Panc1 (cell line): ENCODE data around the gene SEMA5B. TPM values are rescaled to one million over a fixed set of nuclear protein-coding genes. Genes with fewer than 3 reads are reported as not detected.

Source experiments
- ATAC-seq: fragments of 200-7000 bp; cut with Tn5 transposase; 2 replicates; pipeline ENCODE4 v1.9.1; 2020; ENCODE audit warnings: mild to moderate bottlenecking, moderate library complexity
- BruUV-seq: library from RNA; stranded (reverse); fragments of 400-500 nt; replicated peaks from 2 replicates; lab custom pipeline; 2021; lab: Mats Ljungman, UMichigan
- CTCF ChIA-PET: fragments of 300-600 bp; sonication (Branson Sonifier 250); formaldehyde crosslinking; loops from one replicate; lab custom pipeline; 2022; ENCODE audit warnings: antibody characterized with exemption; lab: Charles Lee
- POLR2A ChIA-PET: fragments of 300-600 bp; sonication (Branson Sonifier 250); formaldehyde crosslinking; loops from one replicate; lab custom pipeline; 2022; ENCODE audit warnings: antibody characterized with exemption; lab: Charles Lee
- DNase-seq: peaks from one replicate; pipeline ENCODE4 v3.0.0-alpha.2; 2010; ENCODE audit warnings: low read depth, low spot score
- H3K27ac ChIP-seq: 2 replicates; pipeline ENCODE4 v1.5.1; 2011; ENCODE audit warnings: mild to moderate bottlenecking, low read length, inconsistent platforms
- H3K27me3 ChIP-seq: fragments of 200-500 bp; sonication (Bioruptor generic); 2 replicates; pipeline ENCODE4 v1.6.0; 2014; ENCODE audit warnings: low read length, inconsistent platforms; ENCODE audit not compliant: control insufficient read depth, insufficient read depth
- H3K36me3 ChIP-seq: fragments of 200-500 bp; sonication (Bioruptor generic); 2 replicates; pipeline ENCODE4 v1.5.1; 2014; ENCODE audit warnings: inconsistent platforms, mild to moderate bottlenecking, low read length, moderate library complexity; ENCODE audit not compliant: control insufficient read depth, insufficient read depth
- H3K4me1 ChIP-seq: 2 replicates; pipeline ENCODE4 v1.5.1; 2011; ENCODE audit warnings: inconsistent platforms, mild to moderate bottlenecking, low read length, moderate library complexity; ENCODE audit not compliant: control insufficient read depth, insufficient read depth
- H3K4me3 ChIP-seq, 2 experiments: 2 replicates each; pipeline ENCODE4 v1.5.1; 2011 to 2012; ENCODE audit warnings: low read depth in 2 of 2, low read length in 2 of 2, mild to moderate bottlenecking in 2 of 2, inconsistent platforms in 1 of 2, moderate library complexity in 1 of 2
- H3K9me3 ChIP-seq: fragments of 200-500 bp; sonication (Bioruptor generic); 2 replicates; pipeline ENCODE4 v1.5.1; 2014; ENCODE audit warnings: low read depth, mild to moderate bottlenecking, inconsistent platforms, low read length, moderate library complexity; ENCODE audit not compliant: control insufficient read depth, insufficient read depth
- POLR2AphosphoS5 ChIP-seq: IDR thresholded peaks from 2 replicates; pipeline ENCODE4 v1.6.1; 2012; ENCODE audit warnings: mild to moderate bottlenecking, low read depth, low read length, moderate library complexity
- SIN3A ChIP-seq: IDR thresholded peaks from 2 replicates; pipeline ENCODE4 v1.6.1; 2012; ENCODE audit warnings: low read depth, mild to moderate bottlenecking, low read length, moderate library complexity, borderline replicate concordance; ENCODE audit not compliant: insufficient read depth
- TCF7L2 ChIP-seq: IDR thresholded peaks from 2 replicates; pipeline ENCODE4 v1.6.1; 2011; ENCODE audit warnings: mild to moderate bottlenecking, low read depth, low read length, inconsistent platforms
- in situ Hi-C: cut with HindIII; loops from 2 replicates; pipeline ENCODE4 v1.10.0; 2016; ENCODE audit warnings: low sequenced_read_pairs, low pct_unique_long_range_greater_than_20kb
- intact Hi-C: fragments of 100-400 bp; cut with micrococcal nuclease; formaldehyde crosslinking; loops from one replicate; pipeline ENCODE4 v1.10.0; 2022; ENCODE audit not compliant: unreplicated experiment
- total RNA-seq: library from RNA; stranded (reverse); gene quantifications from one replicate; pipeline ENCODE4 v1.2.1, GENCODE V29; 2021; ENCODE audit not compliant: unreplicated experiment
- TF ChIP-seq, protein P1 (sequence below), 2 experiments: IDR thresholded peaks; 2 replicates each; pipeline ENCODE4 v1.6.1; 2011 to 2012; ENCODE audit warnings: low read depth in 2 of 2, control low read depth in 1 of 2, low read length in 1 of 2, mild to moderate bottlenecking in 1 of 2, moderate library complexity in 1 of 2; ENCODE audit not compliant: insufficient read depth in 1 of 2
- TF ChIP-seq, protein P2 (sequence below): fragments of 450-650 bp; IDR thresholded peaks from 2 replicates; pipeline ENCODE4 v1.5.1; 2017; ENCODE audit warnings: mild to moderate bottlenecking

The SEMA5B gene
- total RNA-seq, 1 experiment from 2014 or later, result 1.2 TPM

DNA sequence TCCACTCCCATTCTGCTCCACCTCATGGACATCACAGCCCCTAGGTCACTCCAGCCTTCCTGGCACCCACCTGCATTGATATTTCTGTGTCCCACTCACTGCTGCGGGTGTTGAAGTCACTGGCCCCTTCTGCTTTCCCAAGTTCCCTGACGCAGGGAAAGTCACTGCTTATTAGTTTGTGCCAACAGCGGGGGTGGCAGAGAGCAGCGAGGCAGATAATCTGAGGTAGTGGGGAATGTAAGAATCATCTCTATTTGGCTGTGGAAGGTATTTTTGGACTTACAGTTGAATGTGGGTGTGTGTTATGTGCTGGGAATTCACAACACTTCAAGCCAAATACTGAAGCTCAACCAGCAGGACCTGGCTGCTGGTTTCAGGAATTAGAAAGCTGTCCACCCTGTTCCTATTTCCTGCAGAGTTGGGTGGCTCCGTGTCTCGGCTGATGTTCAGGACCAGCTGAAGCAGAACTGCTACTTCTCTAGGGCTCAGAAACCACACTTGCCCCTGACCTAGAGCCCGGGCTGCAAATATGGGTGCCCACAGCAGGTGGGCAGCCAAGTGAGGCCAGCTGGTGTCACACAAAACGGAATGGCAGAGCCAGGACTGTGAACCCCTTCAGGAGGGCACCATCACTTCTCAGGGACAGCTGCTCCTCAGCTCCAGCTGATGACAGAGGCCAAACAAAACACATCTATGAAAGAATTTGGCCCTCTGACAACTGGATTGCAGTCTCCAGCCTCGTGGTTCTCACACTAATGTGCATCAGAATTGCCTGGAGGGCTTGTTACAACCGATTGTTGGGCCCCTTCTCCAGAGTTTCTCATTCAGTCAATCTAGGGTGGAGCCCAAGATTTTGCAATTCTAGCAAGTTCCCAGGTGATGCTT lies 57.7 kb downstream of the SEMA5B start:
- H3K27ac ChIP-seq, result no peak overlapping the region
- no peaks in the 10 kb centered on the region for H3K36me3 ChIP-seq
- no peaks in the 10 kb centered on the region for H3K9me3 ChIP-seq
- H3K27me3 ChIP-seq, result peaks cover 11% of the 10 kb centered on the region
- DNase-seq (no peak), ATAC-seq (no peak)
- TF ChIP-seq TCF7L2 (no peak), SIN3A (no peak), POLR2AphosphoS5 (no peak)
- TF ChIP-seq, protein P1, sequence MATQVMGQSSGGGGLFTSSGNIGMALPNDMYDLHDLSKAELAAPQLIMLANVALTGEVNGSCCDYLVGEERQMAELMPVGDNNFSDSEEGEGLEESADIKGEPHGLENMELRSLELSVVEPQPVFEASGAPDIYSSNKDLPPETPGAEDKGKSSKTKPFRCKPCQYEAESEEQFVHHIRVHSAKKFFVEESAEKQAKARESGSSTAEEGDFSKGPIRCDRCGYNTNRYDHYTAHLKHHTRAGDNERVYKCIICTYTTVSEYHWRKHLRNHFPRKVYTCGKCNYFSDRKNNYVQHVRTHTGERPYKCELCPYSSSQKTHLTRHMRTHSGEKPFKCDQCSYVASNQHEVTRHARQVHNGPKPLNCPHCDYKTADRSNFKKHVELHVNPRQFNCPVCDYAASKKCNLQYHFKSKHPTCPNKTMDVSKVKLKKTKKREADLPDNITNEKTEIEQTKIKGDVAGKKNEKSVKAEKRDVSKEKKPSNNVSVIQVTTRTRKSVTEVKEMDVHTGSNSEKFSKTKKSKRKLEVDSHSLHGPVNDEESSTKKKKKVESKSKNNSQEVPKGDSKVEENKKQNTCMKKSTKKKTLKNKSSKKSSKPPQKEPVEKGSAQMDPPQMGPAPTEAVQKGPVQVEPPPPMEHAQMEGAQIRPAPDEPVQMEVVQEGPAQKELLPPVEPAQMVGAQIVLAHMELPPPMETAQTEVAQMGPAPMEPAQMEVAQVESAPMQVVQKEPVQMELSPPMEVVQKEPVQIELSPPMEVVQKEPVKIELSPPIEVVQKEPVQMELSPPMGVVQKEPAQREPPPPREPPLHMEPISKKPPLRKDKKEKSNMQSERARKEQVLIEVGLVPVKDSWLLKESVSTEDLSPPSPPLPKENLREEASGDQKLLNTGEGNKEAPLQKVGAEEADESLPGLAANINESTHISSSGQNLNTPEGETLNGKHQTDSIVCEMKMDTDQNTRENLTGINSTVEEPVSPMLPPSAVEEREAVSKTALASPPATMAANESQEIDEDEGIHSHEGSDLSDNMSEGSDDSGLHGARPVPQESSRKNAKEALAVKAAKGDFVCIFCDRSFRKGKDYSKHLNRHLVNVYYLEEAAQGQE (IDR thresholded peaks at IDR 0.05; ENCODE audit: insufficient read depth in 1 of 2, low read depth in 2 of 2, low read length in 1 of 2), result no peak
- TF ChIP-seq, protein P2, sequence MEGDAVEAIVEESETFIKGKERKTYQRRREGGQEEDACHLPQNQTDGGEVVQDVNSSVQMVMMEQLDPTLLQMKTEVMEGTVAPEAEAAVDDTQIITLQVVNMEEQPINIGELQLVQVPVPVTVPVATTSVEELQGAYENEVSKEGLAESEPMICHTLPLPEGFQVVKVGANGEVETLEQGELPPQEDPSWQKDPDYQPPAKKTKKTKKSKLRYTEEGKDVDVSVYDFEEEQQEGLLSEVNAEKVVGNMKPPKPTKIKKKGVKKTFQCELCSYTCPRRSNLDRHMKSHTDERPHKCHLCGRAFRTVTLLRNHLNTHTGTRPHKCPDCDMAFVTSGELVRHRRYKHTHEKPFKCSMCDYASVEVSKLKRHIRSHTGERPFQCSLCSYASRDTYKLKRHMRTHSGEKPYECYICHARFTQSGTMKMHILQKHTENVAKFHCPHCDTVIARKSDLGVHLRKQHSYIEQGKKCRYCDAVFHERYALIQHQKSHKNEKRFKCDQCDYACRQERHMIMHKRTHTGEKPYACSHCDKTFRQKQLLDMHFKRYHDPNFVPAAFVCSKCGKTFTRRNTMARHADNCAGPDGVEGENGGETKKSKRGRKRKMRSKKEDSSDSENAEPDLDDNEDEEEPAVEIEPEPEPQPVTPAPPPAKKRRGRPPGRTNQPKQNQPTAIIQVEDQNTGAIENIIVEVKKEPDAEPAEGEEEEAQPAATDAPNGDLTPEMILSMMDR, result no peak
- in situ Hi-C loops (no loop called here), intact Hi-C loops (no loop called here)
- peaks cover 2% of the 10 kb centered on the region; the same call in 1 of the 2 replicates for H3K4me1 ChIP-seq
- CTCF ChIA-PET, result no interaction called here
- H3K4me3 ChIP-seq, result no peak overlapping the region
- POLR2A ChIA-PET, result no interaction called here
- no TSS peak for BruUV-seq

DNA sequence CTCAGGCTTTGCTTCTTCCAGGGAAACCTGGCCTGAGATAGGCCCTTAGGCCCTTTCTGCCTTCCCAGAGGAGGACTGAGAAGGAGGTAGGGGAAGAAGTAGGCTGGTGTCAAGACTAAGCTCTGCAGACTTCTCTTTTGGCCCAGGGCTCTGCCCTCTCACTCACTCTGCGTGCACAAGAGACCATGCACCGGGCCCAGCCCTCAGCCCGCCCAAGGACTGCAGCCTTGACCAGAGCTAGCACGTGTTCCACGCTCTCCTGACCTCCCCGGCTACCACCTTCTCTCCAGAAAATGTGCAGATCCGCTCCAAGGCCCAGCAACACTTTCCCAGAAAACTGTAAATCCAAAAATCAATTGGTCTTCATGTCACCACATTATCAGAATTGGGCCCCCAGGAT lies 59.8 kb downstream of the SEMA5B start:
- DNase-seq (no peak), ATAC-seq (no peak)
- H3K27me3 ChIP-seq, result peaks cover 9% of the 10 kb centered on the region
- no peaks in the 10 kb centered on the region for H3K36me3 ChIP-seq
- H3K4me3 ChIP-seq, result no peak overlapping the region
- in situ Hi-C loops, result no loop called here
- ChIA-PET CTCF (no interaction called here), POLR2A (interaction anchor here (0.5 kb wide), 1 partner anchor 80 kb away, joined by 6 read pairs; no protein-coding TSS in a partner anchor)
- intact Hi-C loops, result no loop called here
- TF ChIP-seq POLR2AphosphoS5 (no peak), SIN3A (no peak)
- TF ChIP-seq, protein P1 (IDR thresholded peaks at IDR 0.05; ENCODE audit: insufficient read depth in 1 of 2, low read depth in 2 of 2, low read length in 1 of 2), result no peak
- TF ChIP-seq, protein P2, result no peak
- H3K27ac ChIP-seq, result no peak overlapping the region
- BruUV-seq, result no TSS peak
- H3K4me1 ChIP-seq, result no peaks in the 10 kb centered on the region
- H3K9me3 ChIP-seq, result no peaks in the 10 kb centered on the region
